Activated CD4-positive, CD25-positive, alpha-beta regulatory T cell treated with anti-CD3 and anti-CD28 coated beads, Interleukin-2, amount 50 U/mL, for 16 hours (primary cell): ENCODE results near the gene PPP1R36.
A peak's percentile ranks its signal among the peaks of the same experiment; 100 is the strongest.
"Not testable (repeated sequence)": the region's sequence is repeated elsewhere in the genome, so short reads cannot be mapped to it uniquely, and the experiment has no call there.

ENCODE experiments used
- DNase-seq: peaks from one replicate; pipeline ENCODE4 v3.0.0-alpha.2; 2020; ENCODE audit warnings: low read depth, low spot score

PPP1R36 gene

DNA sequence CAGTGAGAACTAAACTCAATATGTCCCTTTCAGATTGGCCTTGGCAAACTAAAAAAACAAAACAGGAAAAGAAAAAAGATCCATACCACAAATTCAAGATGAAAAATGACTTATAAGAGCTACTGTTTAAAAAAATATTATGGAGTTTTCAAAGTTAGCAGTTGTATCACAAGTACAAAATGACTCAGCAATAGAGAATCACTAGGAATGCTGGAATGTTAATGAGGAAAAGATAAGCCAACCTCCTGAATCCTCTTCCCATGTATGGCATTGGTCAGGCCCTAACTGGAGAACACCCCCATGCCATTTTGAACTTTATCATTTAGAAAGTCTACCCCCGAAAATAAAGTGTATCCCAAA is 62.2 kb downstream of the PPP1R36 start:
- no peak for DNase-seq

DNA sequence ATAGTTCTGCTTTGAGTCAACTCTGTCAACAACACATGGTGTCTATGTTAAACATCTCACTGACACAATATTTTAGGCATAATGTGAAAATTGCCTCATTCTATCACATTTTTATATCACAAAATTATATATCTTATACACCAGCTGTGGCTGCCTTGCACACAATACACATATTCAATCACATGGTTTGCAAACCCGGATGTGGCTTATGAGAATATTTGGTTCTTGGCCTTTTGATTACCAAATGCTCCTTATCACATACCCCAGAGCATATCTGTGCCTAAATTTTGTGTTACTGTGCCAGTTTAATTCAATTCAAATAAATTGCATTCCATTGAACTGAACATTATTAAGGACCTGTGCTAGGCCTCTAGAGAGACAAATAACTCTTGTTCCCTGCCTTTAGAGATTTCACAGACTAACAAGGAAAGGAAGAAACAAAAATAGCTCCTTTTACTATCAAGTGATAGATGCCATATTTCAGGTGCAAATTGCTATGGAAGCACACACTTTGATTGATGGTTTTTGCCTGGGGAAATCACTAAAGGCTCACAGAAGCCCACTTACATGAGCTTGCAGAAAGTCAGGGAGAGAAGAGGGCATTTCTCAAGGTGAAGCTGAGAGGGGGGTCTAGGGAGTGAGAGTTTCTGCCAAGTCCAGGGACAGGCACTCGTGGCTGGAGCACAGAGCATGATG is 63.4 kb downstream of the PPP1R36 start:
- no peak for DNase-seq

DNA sequence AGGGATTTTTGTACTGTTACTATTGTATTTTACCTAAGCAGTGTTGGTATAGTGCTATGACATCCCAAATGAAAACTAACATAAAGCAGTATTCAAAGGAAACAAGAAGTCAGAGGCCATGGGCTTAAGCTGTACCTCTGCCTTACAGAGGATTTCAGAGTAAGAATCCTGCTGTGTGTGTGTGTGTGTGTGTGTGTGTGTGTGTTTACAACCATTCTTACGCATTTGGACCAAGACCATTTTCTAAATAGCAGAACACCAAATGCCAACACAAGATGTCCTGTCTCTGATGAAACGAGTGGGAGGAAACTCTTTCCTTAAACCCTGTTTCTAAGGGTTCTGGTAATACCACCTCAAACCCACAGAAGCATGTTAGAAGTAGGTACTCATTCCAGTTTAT is 64.4 kb downstream of the PPP1R36 start:
- DNase-seq, result no peak

DNA sequence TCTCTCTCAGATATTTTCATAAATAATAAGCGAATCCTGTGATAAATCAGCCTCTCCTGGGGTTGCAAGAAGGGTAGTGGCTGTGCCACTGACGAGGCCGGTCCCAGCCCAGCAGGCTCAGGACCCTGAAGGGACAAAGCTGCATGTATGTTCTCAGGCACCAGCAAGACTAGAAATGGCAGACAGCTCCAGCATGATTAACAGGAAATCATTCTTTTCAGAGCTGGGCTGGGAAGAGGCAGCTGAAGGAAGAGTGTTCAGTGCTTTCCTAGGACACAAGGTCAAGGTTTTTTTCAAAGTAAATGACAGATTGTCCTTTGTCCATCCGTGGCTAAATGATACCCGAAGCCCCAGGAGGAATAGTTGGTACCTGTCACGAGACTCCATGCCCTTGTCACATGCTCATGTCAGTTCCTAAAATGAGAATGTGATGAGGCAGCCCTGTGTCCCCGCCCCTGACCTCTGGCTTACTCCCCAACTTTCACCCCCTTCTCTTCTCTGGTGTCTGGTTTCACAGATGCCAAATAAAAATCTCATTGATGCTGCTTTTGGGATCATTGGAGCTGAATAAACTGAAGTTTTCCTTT is 65.1 kb downstream of the PPP1R36 start:
- DNase-seq, result no peak

DNA sequence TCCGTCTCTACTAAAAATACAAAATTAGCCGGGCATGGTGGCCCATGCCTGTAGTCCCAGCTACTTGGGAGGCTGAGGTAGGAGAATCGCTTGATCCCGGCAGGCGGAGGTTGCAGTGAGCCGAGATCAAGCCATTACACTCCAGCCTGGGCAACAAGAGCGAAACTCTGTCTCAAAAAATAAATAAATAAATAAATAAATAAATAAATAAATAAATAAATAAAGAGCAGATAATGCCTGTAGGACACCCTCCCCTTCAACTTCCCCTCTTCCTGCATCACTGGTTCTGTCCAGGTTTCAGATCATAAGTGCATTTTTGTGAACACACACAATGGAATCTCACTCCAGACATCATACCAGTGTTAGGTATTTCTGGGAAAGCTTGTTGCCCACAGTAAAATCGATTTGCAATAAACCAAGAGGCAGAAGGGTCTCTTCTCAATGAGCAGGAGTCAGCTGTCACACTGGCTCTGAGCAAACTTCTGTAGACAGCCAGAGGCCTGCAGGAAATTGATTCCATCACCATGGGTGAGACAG is 68.2 kb downstream of the PPP1R36 start:
- not testable (repeated sequence) for DNase-seq

DNA sequence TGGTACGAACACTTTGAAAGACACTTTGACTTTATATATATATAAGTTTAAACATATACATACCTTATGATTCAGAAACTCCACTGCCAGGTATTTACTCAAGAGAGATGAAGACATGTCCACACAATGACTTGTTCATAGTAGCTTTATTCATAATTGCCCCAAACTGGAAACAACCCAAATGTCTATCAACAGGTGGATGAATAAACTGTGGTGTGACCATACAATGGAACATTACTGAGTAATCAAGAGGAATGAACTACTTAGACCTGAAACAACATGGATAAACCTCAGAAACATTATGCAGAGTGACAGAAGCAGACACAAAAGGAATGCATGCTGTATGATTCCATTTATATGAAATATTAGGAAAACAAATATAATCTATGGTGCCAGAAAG is 71.1 kb downstream of the PPP1R36 start:
- no peak for DNase-seq

DNA sequence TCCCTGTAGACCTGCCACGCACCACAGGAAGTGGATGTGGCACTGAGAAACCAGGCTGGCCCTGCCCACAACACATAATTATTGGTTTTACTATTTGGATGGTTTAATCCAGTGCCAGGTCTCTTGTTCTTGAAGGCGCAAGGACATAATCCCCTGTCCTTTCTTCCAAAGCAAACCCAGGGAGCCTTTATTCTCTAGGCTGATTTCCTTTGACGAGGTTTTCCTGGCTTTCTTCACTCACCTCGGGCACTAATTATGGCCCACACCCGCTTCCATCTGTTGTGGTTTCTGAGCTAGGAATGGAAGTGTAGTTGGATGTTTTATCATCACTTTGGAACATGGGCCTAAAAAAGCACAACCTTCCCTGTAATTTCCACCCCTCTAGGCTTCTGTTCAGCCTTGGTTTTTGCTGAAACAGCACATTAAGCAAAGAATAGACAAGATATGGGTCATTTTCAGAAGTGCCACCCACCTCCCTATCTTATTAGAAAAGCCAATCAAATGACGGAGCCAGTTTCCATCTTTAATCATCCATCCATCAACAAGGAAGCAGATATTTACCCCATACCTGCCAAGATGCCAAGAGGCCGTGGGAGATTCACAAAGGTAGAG is 73.9 kb downstream of the PPP1R36 start:
- DNase-seq, result no peak

DNA sequence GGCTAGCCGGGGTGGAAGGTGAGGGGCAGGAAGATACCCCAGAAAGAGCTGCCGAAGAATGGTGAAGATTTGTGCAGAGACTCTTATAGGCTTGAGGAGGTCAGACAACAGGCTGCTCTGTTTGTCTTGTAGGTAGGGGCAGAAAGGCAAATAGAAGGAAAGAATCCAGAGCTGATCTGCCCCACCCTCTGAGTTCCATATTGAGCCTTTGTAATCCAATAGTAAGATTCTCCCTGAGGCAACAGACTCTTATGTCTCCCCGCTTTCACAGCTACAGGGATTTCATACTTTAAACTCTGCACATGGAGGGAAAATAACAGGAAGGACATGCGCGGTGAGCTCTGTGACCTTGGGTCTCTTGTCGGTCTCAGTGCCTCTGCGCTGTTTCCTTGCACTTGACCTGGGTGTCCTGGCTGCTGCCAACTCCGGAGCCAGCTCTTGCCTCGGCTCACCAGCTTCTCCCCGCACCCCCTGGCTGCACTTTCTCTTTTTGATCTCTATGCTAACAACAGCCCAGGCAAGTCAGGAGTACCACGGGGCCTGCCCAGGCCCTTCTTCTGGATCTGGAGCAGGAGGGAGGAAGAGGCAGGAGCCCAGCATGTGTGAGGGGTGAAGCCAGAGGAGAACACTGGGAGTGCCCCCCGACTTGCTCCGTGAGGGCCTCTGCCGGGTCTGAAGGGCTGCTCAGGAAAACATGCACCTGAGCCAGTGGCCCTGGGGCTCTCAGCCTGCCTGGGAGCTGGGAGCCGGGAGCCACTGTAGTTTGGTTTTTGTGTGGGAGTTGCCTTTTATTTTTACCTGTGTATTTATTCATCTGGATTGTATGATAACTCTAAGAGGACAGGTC is 75.8 kb downstream of the PPP1R36 start:
- DNase-seq, result no peak

DNA sequence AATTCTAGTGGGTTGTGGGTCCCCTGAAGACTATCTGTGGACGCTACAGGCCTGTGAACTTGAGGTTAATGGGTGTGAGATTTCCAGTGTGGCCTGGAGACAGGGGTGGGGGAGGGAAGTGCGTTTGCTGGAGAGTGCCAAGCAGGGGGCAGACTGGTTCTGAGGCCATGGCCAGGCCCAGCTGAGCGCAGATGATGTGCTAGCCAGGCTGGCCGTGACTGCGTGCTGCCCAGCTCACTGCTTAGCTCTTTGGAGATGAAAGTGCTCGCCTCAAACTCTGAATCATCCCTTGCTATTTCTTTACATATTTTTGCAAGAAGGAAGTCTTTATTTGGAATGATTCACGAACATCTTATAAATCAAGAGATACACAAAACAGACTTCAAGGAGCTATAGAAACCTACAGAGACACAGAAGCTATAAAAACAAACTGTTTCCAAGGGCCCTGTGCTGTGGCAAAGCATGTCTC is 79.2 kb downstream of the PPP1R36 start:
- DNase-seq, result no peak

DNA sequence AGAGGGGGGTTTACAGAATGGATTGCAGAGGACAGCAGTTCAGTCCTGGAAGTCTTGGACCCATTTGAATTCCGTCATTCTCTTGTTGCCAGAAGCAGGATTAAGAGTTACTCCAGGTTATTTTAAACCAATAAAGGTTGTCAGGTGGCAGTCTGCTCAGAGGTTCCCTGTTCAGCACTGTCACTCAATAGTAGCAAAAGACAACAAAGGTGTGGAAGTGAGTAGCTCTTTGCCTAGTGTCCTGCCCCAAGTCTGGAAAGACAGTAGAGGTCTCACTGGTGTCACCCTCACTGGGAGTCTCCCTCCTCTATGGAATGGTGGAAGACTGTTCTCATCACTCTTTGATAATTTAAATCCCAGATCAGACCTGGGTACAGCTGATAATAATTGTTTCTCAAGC is 81.0 kb downstream of the PPP1R36 start:
- no peak for DNase-seq

DNA sequence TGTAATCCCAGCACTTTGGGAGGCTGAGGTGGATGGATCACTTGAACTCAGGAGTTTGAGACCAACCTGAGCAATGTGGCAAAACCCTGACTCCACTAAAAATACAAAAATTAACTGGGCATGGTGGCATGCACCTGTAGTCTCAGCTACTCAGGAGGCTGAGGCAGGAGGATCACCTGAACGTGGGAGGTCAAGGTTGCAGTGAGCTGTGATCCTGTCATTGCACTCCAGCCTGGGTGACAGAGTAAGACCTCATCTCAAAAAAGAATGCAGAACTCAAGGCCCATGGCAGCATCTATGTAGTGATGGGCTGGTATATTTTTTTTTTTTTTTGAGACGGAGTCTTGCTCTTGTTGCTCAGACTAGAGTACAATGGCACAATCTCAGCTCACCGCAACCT is 81.5 kb downstream of the PPP1R36 start:
- DNase-seq, result not testable (repeated sequence)

DNA sequence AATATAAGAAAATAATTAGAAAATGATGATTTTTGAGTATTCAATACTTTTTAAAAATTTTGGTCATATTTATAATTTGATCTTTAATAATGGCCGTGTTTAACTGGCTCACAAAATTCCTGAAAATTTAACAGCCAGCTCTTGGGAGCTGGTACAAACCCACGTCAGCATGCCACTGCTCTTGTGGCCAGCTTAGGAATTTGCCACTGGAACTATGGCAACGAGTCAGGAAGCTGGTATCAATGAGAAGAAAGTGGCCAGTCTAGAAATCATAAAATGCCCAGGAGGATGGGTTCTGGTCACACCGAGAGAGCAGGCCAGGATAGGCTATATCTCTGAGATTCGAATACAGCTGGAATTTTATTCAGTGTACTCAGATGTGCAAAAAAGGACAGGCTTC is 82.3 kb downstream of the PPP1R36 start:
- no peak for DNase-seq

DNA sequence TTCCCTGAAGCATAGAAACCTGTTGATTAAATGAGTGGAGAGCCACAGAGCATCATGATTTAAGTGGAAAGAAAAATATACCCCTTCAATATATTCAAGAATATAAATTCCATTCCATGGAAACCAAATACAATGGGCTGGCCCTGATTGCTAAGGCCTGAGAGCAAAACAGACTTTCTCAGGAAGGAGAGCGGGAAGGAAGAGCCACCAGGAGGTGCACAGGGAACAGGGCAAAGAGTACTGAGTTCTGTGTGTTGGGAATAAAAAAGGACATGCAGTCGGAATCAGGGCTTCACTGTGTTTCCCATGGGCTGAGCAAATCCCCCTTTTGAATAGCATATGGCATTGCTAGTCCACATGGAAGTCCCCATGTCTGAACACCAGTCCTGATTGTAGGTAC is 84.8 kb downstream of the PPP1R36 start:
- DNase-seq, result no peak

DNA sequence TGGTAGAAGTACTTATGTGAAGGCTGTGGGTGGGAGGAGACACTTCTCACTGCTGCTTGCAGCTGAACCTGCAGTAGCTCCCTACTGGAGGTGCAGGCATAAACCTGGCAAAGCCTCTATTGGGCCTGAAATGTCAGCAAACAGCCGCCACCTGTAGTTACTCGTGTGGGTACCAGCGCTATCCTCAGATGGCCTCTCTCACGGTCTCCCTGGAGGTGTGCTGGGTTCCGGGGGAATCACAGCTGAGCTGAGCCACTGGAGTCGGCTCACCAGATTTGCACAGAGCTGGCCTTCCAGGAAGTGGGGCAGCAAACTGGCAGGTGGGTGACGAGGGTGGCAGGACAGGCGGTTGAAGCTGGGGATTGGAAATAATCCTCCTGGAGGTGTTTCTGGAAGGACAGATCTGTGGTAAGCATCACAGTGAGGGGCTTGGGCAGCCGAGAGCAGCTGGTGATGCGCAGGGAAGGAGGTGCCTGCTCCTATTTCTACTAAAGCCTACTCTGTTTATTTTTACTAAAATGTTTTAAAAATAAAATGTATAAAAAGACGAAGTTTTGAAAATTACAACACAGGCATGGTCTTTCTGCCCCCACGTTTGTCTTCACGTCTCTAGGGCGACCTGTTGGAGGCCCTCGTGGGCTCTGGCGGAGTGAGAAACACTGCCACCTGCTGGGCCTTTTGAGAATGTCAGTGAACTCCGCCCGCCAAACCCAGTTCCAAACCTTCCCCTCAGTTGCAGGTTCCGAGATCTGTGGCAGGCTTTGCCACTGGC is 86.6 kb downstream of the PPP1R36 start:
- DNase-seq, result peak; percentile 22

DNA sequence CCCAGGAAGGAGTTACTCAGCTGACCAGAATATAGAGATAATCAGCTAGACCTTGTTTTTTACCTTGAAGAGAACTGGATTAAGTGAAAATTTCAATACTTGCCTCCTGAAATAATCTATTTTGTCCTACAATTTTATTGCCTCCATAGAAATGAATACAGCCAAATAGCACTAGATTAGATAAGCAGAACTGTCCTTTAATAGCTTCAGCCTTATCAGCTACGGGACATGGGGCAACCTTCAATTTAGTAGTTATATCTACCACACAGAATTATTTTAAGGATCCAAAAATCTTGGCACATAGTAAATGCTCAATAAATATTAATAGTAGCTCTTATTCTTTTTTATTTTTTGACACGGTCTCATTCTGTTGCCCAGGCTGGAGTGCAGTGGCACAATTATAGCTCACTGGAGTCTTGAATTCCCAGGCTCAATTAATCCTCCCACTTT is 87.2 kb downstream of the PPP1R36 start:
- DNase-seq, result no peak

DNA sequence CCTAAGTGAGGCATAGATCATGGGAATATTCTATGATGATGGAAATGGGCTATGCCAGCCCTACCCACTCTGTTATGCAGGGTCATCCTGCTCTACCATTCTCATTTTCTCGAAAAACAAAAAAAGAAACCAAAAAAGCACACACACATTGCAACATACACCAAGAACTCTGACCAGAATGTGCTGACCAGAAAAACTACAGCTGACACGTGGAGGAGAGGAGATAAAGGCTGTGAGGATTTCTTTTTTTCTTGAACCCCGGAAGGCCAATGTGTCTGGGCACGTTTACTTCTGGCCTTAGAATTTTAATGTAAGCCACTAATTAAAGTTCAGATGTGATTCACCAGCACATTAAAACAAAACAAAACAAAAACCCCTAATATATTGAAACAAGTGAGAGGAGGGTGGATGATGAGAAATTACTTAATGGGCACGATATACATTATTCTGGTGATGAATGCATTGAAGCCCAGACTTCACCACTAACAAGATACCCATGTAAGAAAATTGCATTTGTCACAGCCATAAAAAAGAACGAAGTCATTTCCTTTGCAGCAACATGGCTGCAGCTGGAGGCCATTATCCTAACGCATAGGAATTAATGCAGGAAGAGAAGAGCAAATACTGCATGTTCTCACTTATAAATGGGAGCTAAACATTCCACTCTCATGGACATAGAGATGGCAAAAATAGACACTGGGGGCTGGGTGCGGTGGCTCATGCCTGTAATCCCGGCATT is 88.1 kb downstream of the PPP1R36 start:
- DNase-seq, result no peak

DNA sequence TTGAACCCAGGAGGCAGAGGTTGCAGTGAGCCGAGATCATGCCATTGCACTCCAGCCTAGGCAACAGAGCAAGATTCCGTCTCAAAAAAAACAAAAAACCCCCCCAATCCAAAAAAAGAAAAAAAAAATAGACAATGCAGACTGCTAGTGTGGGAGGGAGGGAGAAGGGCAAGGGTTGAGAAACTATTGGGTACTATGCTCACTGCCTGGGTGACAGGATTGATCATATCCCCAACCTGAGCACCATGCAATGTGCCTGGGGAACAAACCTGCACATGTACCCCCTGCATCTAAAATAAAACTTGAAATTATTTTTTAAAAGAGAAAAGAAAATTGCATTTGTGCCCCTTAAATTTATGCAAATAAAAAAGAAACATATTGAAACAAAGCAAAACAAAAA is 88.9 kb downstream of the PPP1R36 start:
- no peak for DNase-seq
